Measurements from ENCODE around the gene GOLM1.

DNA sequence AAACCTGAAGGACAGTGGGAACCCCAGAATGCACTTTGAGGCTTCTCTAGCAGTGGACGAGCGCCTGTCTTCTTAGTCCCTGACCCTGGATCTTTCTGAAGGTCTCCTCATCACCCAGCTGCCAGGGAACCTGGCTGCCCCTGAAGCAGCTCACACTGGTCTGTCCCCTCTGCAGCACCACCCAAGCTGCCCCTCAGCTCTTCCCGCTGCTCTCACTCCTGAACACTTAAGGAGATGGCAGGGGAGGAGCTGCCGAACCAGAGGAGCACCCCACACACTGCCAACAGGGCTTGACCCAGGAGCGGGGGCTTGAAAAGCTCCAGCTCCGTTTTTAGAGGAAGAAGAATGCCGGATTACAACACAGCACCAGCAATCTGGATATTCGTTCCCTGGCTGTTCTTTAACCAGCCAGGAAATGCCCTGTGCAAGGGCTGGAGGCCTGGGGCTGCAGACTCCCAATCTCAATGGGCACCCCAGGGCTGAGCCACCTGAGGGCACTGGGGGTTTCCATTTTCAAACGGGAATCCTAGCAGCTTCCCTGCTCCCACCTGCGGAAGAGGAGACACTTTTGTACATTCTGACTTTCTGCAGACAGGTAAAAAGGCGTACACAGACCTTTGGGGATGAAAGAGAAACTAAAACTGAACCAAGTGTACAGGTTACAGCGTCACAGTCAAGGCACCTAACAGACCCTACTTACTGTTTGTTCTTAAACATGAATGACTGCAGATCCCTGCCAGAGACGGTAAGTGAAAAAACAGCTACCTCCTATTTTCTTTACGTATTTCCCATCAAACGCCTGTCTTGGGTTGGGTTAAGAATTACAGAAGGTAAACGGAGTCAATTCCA lies 36.3 kb downstream of the GOLM1 start:
- TF ChIP-seq, protein P1, sequence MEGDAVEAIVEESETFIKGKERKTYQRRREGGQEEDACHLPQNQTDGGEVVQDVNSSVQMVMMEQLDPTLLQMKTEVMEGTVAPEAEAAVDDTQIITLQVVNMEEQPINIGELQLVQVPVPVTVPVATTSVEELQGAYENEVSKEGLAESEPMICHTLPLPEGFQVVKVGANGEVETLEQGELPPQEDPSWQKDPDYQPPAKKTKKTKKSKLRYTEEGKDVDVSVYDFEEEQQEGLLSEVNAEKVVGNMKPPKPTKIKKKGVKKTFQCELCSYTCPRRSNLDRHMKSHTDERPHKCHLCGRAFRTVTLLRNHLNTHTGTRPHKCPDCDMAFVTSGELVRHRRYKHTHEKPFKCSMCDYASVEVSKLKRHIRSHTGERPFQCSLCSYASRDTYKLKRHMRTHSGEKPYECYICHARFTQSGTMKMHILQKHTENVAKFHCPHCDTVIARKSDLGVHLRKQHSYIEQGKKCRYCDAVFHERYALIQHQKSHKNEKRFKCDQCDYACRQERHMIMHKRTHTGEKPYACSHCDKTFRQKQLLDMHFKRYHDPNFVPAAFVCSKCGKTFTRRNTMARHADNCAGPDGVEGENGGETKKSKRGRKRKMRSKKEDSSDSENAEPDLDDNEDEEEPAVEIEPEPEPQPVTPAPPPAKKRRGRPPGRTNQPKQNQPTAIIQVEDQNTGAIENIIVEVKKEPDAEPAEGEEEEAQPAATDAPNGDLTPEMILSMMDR (IDR thresholded peaks at IDR 0.05 in 4 of 5, conservative IDR thresholded peaks at IDR 0.05 in 1 of 5): no peak
- TF ChIP-seq POLR2A (IDR thresholded peaks at IDR 0.05): no peak
